NCI-H1048 (cell line): ENCODE data around the gene FZD7.

Source experiments
- DNase-seq: peaks from one replicate; lab custom pipeline; 2025; lab: John Stamatoyannopoulos, UW

FZD7 gene

GRCh38 chr2:202067589-202067988 lies 33.9 kb downstream of the FZD7 start:
- DNase-seq, result no peak

- no peak for DNase-seq
These were observed 35.8 kb downstream of the FZD7 start for GRCh38 chr2:202069170-202070067.

GRCh38 chr2:202071107-202071506 lies 37.5 kb downstream of the FZD7 start:
- no peak for DNase-seq

GRCh38 chr2:202072226-202072625 lies 38.6 kb downstream of the FZD7 start:
- no peak for DNase-seq

- no peak for DNase-seq
These were observed 39.2 kb downstream of the FZD7 start, which contains the start of gene KIAA2012 for GRCh38 chr2:202072737-202073401. Gene KIAA2012, plus strand, starts transcription at chr2:202073255. Its CDS starts 373 bp downstream, at chr2:202073628.

- no peak for DNase-seq
These were observed 40.7 kb downstream of the FZD7 start for GRCh38 chr2:202074324-202074723.

GRCh38 chr2:202079310-202079709 lies 45.7 kb downstream of the FZD7 start:
- no peak for DNase-seq

- DNase-seq, result no peak
These were observed 50.6 kb downstream of the FZD7 start for GRCh38 chr2:202084265-202084664.
